ENCODE measurements around the gene BPIFB3.

DNA sequence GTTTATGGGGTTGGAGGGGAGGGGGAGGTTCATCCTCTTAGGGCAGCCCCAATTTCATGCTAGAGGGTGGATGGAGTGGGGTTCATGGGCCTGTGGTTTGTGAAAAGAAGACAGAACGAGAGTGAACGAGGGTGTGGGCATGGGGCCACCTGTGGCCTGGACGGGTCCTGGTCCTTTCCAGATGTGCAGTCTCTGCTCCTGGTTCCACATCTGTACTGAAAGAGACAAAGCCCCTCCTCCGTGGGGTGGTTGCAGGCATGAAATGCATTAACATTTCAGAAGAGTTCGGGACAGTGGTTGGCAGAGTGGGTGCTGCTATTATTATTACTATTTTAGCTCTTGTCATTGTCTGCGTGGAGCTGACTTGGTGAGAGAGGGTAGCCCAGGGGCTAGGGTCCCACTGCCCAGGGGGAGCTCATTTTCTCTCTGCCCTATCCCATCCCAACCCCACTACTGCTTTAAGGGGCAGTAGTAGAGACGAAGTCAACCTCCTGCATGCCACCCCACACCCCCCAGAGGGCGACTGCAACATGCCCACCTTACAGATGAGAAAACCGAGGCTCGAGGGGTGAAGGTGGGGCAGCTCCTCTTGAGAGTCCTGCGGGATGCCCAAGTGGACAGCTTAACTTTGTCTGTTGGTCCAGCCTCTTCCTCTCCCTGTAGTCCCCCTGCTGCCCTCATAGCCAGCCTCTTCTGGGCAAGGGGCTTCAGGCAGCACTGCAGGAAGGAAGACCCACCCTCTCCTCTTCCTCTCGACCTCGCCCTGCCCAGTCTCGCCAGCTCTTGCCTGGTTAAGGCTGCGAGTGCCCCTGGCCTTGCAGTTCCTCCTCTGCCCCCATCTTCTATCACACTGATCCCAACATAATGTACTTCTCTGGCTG is 37.8 kb upstream of the BPIFB3 start:
- TF ChIP-seq ZNF850 (CRISPR knock-in tag; conservative IDR thresholded peaks at IDR 0.05): no peak
- TF ChIP-seq, protein P1, sequence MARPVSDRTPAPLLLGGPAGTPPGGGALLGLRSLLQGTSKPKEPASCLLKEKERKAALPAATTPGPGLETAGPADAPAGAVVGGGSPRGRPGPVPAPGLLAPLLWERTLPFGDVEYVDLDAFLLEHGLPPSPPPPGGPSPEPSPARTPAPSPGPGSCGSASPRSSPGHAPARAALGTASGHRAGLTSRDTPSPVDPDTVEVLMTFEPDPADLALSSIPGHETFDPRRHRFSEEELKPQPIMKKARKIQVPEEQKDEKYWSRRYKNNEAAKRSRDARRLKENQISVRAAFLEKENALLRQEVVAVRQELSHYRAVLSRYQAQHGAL (CRISPR knock-in tag; IDR thresholded peaks at IDR 0.05; ENCODE audit: not compliant biosample characterization): no peak
- no peak for TF ChIP-seq PLRG1 (conservative IDR thresholded peaks at IDR 0.05)
- TF ChIP-seq WIZ (CRISPR knock-in tag; IDR thresholded peaks at IDR 0.05): no peak
- TF ChIP-seq STAG1 (CRISPR knock-in tag; IDR thresholded peaks at IDR 0.05): no peak
- TF ChIP-seq NR3C1 (CRISPR knock-in tag; IDR thresholded peaks at IDR 0.05): no peak
- no peak for TF ChIP-seq ISL2 (CRISPR knock-in tag; IDR thresholded peaks at IDR 0.05)
- no peak for TF ChIP-seq ZNF792 (CRISPR knock-in tag; IDR thresholded peaks at IDR 0.05)
- no peak for TF ChIP-seq ZNF274 (CRISPR knock-in tag; IDR thresholded peaks at IDR 0.05)
- no peak for TF ChIP-seq ZNF138 (CRISPR knock-in tag; IDR thresholded peaks at IDR 0.05; ENCODE audit: low read depth)
- TF ChIP-seq MXI1 (IDR thresholded peaks at IDR 0.05; ENCODE audit: borderline replicate concordance, low read depth, low read length): no peak
- TF ChIP-seq, protein P2, sequence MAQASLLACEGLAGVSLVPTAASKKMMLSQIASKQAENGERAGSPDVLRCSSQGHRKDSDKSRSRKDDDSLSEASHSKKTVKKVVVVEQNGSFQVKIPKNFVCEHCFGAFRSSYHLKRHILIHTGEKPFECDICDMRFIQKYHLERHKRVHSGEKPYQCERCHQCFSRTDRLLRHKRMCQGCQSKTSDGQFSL (CRISPR knock-in tag; IDR thresholded peaks at IDR 0.05): no peak
- TF ChIP-seq EZH2 (conservative IDR thresholded peaks at IDR 0.05; ENCODE audit: low read depth, low read length): no peak
